DND-41 (cell line): ENCODE measurements around the gene SERPINA3.

Source experiments
- ATAC-seq: fragments of 200-7000 bp; cut with Tn5 transposase; 3 replicates; pipeline ENCODE4 v1.9.1; 2021; ENCODE audit warnings: low read depth; ENCODE audit not compliant: insufficient read depth
- DNase-seq: peaks from one replicate; pipeline ENCODE4 v3.0.0-alpha.2; 2020
- H2AFZ ChIP-seq: 2 replicates; pipeline ENCODE4 v1.6.0; 2012; ENCODE audit warnings: low read depth, low read length
- H3K27ac ChIP-seq: 2 replicates; pipeline ENCODE4 v1.5.1; 2012; ENCODE audit warnings: low read length, inconsistent platforms
- H3K27me3 ChIP-seq: fragments of 200-600 bp; sonication (generic); 2 replicates; pipeline ENCODE4 v1.6.0; 2012; ENCODE audit warnings: low read length, mild to moderate bottlenecking, inconsistent platforms; ENCODE audit not compliant: insufficient read depth, poor library complexity
- H3K36me3 ChIP-seq: 2 replicates; pipeline ENCODE4 v1.5.1; 2012; ENCODE audit warnings: low read length, inconsistent platforms; ENCODE audit not compliant: insufficient read depth
- H3K4me1 ChIP-seq: 2 replicates; pipeline ENCODE4 v1.5.1; 2012; ENCODE audit warnings: mild to moderate bottlenecking, low read length; ENCODE audit not compliant: insufficient read depth
- H3K4me2 ChIP-seq: 2 replicates; pipeline ENCODE4 v1.6.0; 2012; ENCODE audit warnings: mild to moderate bottlenecking, moderate library complexity, low read length, inconsistent platforms; ENCODE audit not compliant: insufficient read depth
- H3K4me3 ChIP-seq, 2 experiments: fragments of 200-600 bp in 1 of 2; shearing (Covaris generic) in 1 of 2; 2 replicates each; pipeline ENCODE4 v1.5.1; 2012 to 2016; ENCODE audit warnings: inconsistent platforms in 2 of 2, low read length in 2 of 2, mild to moderate bottlenecking in 2 of 2, low read depth in 1 of 2, moderate library complexity in 1 of 2
- H3K79me2 ChIP-seq: 2 replicates; pipeline ENCODE4 v1.6.0; 2012; ENCODE audit warnings: low read length, inconsistent platforms; ENCODE audit not compliant: insufficient read depth
- H3K9ac ChIP-seq: 2 replicates; pipeline ENCODE4 v1.6.0; 2012; ENCODE audit warnings: low read depth, mild to moderate bottlenecking, inconsistent platforms, low read length, moderate library complexity
- H3K9me3 ChIP-seq: 2 replicates; pipeline ENCODE4 v1.5.1; 2012; ENCODE audit warnings: low read length, moderate library complexity, mild to moderate bottlenecking, inconsistent platforms; ENCODE audit not compliant: insufficient read depth, severe bottlenecking
- H4K20me1 ChIP-seq: 2 replicates; pipeline ENCODE4 v1.6.0; 2012; ENCODE audit warnings: low read length; ENCODE audit not compliant: insufficient read depth
- EZH2 ChIP-seq: IDR thresholded peaks from 3 replicates; pipeline ENCODE4 v1.6.1; 2012; ENCODE audit warnings: borderline replicate concordance, low read depth, mild to moderate bottlenecking, moderate library complexity, low read length, inconsistent platforms; ENCODE audit not compliant: severe bottlenecking
- TF ChIP-seq, protein P1 (sequence below): IDR thresholded peaks from 2 replicates; pipeline ENCODE4 v1.5.1; 2012; ENCODE audit warnings: borderline replicate concordance, low read length, moderate library complexity, mild to moderate bottlenecking; ENCODE audit not compliant: poor library complexity, severe bottlenecking; ENCODE audit errors: extremely low read depth

SERPINA3 gene

DNA sequence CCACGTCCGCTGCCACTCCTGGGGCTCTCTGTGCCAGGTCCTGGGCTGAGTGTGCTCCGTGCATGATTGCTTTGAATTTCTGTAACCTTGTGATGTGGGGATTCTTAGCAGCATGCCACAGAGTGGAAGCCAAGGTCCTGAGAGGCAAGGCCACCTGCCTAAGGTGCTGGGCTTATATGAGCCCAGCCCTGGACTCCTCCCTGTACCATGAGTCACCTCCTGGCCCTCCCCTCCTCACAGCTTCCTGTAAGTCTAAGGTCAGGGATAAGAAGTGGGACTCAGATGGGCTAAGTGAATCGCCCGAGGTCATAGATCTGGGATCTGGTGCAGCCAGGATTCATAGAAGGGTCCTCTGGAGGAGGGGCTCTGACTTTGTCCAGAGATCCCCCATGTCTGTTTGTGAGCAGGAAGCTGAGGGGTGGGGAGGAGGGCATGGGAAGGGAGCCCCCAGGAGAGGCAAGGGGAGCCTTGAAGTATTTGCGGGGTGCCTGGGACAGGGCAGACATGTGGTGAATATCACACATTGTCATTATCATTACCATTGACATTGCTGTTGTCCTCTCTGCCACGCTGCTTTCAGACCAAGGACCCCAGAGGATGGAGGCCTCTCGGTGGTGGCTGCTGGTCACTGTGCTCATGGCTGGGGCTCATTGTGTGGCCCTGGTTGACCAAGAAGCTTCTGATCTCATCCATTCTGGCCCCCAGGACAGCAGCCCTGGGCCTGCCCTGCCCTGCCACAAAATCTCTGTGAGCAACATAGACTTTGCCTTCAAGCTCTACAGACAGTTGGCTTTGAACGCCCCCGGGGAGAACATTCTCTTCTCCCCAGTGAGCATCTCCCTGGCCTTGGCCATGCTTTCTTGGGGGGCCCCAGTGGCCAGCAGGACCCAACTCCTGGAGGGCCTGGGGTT lies 28.8 kb downstream of the SERPINA3 start:
- H3K9me3 ChIP-seq = no peaks in the 10 kb centered on the region
- H3K4me2 ChIP-seq = no peak overlapping the region
- no peak overlapping the region for H3K4me3 ChIP-seq
- DNase-seq (no peak), ATAC-seq (no peak)
- TF ChIP-seq EZH2 = no peak
- TF ChIP-seq, protein P1, sequence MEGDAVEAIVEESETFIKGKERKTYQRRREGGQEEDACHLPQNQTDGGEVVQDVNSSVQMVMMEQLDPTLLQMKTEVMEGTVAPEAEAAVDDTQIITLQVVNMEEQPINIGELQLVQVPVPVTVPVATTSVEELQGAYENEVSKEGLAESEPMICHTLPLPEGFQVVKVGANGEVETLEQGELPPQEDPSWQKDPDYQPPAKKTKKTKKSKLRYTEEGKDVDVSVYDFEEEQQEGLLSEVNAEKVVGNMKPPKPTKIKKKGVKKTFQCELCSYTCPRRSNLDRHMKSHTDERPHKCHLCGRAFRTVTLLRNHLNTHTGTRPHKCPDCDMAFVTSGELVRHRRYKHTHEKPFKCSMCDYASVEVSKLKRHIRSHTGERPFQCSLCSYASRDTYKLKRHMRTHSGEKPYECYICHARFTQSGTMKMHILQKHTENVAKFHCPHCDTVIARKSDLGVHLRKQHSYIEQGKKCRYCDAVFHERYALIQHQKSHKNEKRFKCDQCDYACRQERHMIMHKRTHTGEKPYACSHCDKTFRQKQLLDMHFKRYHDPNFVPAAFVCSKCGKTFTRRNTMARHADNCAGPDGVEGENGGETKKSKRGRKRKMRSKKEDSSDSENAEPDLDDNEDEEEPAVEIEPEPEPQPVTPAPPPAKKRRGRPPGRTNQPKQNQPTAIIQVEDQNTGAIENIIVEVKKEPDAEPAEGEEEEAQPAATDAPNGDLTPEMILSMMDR = no peak
- no peaks in the 10 kb centered on the region for H3K4me1 ChIP-seq
- no peaks in the 10 kb centered on the region for H3K36me3 ChIP-seq
- H3K9ac ChIP-seq = no peak overlapping the region
- H4K20me1 ChIP-seq = no peaks in the 10 kb centered on the region
- H3K27me3 ChIP-seq = no peaks in the 10 kb centered on the region
- H3K27ac ChIP-seq = no peak overlapping the region
- H2AFZ ChIP-seq = no peak overlapping the region
- H3K79me2 ChIP-seq = no peaks in the 10 kb centered on the region

DNA sequence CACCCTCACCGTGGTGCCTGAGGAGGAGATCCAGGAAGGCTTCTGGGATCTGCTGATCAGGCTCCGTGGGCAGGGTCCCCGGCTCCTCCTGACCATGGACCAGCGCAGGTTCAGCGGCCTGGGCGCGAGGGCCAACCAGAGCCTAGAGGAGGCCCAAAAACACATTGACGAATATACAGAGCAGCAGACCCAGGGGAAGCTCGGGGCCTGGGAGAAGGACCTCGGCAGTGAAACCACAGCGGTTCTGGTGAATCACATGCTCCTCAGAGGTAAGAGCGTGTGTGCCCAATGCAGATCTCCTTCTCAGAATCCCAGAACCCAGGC lies 29.4 kb downstream of the SERPINA3 start:
- TF ChIP-seq, protein P1 = no peak
- TF ChIP-seq EZH2 = no peak
- Histone ChIP-seq H3K4me3 (no peak overlapping the region), H2AFZ (no peak overlapping the region), H3K9ac (no peak overlapping the region), H3K79me2 (no peaks in the 10 kb centered on the region), H3K27ac (no peak overlapping the region), H3K4me2 (no peak overlapping the region), H3K27me3 (no peaks in the 10 kb centered on the region), H3K9me3 (no peaks in the 10 kb centered on the region), H3K36me3 (no peaks in the 10 kb centered on the region), H3K4me1 (no peaks in the 10 kb centered on the region), H4K20me1 (no peaks in the 10 kb centered on the region)
- DNase-seq (no peak), ATAC-seq (no peak)

DNA sequence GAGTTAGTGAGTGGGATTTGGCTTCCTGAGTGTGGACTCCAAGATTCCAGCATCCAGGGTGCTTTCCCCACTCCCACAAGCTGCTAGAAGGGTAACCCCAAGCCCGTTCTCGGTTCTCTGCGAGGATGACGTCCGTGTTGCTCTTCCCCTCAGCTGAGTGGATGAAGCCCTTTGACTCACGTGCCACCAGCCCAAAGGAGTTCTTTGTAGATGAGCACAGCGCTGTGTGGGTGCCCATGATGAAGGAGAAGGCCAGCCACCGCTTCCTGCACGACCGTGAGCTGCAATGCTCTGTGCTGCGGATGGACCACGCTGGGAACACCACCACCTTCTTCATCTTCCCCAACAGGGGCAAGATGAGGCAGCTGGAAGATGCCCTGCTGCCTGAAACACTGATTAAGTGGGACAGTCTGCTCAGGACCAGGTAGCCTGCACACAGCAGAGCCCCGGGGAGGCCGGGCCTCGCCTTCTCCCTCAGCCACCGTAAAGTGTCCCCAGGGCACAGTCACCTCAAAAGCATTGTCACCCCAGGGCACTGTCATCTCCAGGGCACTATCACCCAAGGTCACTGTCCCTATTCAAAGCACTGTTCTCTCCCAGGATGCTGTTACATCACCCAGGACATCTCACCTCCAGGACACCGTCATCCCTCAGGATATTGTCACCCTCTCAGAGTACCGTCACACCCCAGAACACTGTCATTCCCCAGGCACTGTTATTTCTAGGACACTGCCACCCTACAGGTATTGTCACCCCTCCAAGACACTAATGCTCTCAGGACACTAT lies 31.3 kb downstream of the SERPINA3 start:
- H3K79me2 ChIP-seq = no peaks in the 10 kb centered on the region
- H3K9me3 ChIP-seq = peaks cover 2% of the 10 kb centered on the region
- H3K27ac ChIP-seq = no peak overlapping the region
- no peak overlapping the region for H3K9ac ChIP-seq
- no peaks in the 10 kb centered on the region for H3K36me3 ChIP-seq
- no peak overlapping the region for H3K4me3 ChIP-seq
- H4K20me1 ChIP-seq = no peaks in the 10 kb centered on the region
- no peaks in the 10 kb centered on the region for H3K4me1 ChIP-seq
- ATAC-seq = no peak
- TF ChIP-seq EZH2 = no peak
- TF ChIP-seq, protein P1 = no peak
- H2AFZ ChIP-seq = no peak overlapping the region
- no peak for DNase-seq
- H3K27me3 ChIP-seq = no peaks in the 10 kb centered on the region
- no peak overlapping the region for H3K4me2 ChIP-seq
